Stimulated activated CD8-positive, alpha-beta memory T cell treated with anti-CD3 and anti-CD28 coated beads, Interleukin-7, amount 100 ng/mL, for 1 hour (primary cell): Measurements from ENCODE around the gene TYW1.
"Not testable (repeated sequence)": the region's sequence is repeated elsewhere in the genome, so short reads cannot be mapped to it uniquely, and the experiment has no call there.

Experiments
- DNase-seq, 2 donors: peaks; one replicate each; pipeline ENCODE4 v3.0.0-alpha.2; 2020; ENCODE audit warnings: low read depth in 2 of 2

TYW1 gene, protein sequence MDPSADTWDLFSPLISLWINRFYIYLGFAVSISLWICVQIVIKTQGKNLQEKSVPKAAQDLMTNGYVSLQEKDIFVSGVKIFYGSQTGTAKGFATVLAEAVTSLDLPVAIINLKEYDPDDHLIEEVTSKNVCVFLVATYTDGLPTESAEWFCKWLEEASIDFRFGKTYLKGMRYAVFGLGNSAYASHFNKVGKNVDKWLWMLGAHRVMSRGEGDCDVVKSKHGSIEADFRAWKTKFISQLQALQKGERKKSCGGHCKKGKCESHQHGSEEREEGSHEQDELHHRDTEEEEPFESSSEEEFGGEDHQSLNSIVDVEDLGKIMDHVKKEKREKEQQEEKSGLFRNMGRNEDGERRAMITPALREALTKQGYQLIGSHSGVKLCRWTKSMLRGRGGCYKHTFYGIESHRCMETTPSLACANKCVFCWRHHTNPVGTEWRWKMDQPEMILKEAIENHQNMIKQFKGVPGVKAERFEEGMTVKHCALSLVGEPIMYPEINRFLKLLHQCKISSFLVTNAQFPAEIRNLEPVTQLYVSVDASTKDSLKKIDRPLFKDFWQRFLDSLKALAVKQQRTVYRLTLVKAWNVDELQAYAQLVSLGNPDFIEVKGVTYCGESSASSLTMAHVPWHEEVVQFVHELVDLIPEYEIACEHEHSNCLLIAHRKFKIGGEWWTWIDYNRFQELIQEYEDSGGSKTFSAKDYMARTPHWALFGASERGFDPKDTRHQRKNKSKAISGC

GRCh38 chr7:66996444-66997191, at the start of gene TYW1:
Gene TYW1 (plus strand): TSS chr7:66996833. CDS start chr7:66996979, 146 bp downstream.
- peak; percentile 95 to 98 for DNase-seq

- no peak for DNase-seq
These were observed 48.0 kb upstream of the TYW1 start for GRCh38 chr7:66948480-66949109.

DNA sequence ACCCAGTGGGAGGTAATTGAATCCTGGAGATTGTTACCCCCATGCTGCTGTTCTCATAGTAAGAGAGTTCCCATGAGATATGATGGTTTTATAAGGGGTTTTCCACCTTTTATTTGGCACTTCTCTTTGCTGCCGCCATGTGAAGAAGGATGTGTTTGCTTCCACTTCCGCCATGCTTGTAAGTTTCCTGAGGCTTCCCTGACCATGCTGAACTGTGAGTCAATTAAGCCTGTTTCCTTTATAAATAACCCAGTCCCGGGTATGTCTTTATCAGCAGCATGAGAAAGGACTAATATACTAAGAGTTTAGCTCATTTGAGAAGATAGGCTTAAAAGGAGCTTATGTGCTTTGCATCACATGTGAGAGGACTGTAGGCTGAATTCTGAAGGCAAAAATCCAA, 46.3 kb upstream of the TYW1 start:
- DNase-seq: no peak

DNA sequence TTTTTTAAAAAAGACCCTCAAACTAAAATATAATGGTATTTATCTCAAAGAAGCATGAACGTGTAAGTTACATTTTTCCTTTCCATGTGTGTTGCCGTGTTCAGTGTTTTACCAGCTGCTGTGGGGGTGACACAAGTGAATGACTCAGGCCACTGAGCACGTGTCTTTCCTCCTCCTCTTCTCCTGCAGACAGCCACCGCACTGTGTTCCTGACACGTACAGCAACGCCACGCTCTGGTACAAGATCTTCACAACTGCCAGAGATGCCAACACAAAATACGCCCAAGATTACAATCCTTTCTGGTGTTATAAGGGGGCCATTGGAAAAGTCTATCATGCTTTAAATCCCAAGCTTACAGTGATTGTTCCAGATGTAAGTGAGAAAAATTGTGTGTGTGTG, 45.9 kb upstream of the TYW1 start:
- DNase-seq: no peak

DNA sequence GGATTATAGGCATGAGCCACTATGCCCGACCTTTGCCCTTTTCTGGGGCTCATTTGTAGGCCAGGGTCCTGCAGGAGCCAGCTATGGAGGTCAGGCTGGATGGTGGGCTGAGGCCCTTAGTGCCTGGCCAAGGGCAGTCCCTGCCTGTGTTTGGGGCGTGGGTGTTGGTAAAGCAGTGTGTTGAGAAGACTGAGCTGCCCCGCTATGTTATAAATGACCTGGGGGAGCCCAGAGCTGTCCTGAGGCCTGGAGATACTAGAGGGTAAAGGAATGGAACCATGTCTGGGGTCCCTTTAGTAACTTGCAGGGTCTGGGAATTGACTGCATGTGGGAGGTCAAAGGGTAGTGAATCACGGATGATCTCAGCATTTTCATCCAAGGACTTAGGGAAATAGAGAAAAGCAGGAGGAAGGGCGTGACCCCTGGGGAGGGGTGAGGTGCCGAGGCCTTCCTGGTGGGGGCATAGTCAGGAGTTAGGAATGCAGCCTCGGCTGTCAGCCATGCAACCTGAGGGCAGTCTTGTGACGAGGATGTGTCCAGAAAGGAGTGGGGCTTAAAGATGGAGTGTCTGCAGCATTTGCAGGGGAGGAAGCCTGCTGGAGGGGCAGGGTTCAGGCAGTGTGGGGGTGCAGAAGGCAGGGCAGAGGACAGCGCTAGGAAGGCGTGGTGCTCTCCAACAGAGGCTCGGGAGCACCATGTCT, 44.1 kb upstream of the TYW1 start:
- DNase-seq: no peak

DNA sequence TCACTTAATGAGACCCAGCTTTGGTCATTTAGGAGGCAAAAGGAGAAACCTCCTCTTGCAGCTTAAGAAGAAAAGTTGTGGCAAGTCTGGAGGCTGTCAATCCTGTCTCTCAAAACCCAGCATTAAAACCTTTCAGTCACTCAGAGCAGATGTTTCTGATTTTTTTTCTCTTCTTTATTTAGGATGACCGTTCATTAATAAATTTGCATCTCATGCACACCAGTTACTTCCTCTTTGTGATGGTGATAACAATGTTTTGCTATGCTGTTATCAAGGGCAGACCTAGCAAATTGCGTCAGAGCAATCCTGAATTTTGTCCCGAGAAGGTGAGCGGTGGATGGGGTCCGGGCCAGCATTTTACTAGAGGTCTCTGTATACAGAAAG, 43.6 kb upstream of the TYW1 start:
- no peak for DNase-seq

DNA sequence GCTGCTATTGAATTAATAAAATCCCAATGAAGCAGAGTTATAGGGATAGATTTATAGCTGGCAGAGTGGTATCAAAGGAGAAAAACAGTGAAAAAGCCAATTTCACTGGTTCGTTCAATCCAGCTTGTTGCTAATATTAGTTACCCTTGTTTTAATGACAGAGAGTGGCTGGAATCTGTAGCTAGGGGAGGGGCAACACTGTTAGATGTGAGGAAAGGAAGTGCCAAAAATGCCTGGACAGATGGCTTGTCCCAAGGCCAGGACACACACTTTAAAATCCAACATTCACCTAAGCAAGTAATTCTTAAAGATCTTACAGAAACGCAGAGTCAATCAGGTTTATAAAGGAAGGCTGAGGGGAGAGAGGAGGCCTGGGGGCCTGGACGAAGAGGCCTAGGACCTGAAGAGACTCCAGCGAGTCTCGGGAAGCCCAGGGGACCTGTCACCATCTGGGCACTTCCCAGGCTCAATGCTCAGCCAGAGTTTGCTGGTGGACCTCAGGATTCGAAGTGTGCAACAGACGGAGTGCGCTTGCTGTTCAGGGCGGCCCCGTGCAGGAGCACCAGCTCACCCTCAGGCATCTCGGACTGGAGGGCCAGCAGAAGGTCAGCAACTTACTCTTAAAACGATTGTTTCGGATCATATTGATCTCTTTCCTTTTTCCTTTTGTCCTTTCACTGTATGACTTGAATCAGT, 38.9 kb upstream of the TYW1 start:
- no peak for DNase-seq

- DNase-seq: no peak
These were observed 37.9 kb upstream of the TYW1 start for GRCh38 chr7:66958538-66959350.

- no peak for DNase-seq
These were observed 36.4 kb upstream of the TYW1 start for GRCh38 chr7:66960192-66960591.

GRCh38 chr7:66961096-66961495, 35.5 kb upstream of the TYW1 start:
- DNase-seq: no peak

GRCh38 chr7:66964411-66964810, 32.2 kb upstream of the TYW1 start:
- no peak for DNase-seq

- no peak for DNase-seq
These were observed 29.6 kb upstream of the TYW1 start for GRCh38 chr7:66967029-66967428.

DNA sequence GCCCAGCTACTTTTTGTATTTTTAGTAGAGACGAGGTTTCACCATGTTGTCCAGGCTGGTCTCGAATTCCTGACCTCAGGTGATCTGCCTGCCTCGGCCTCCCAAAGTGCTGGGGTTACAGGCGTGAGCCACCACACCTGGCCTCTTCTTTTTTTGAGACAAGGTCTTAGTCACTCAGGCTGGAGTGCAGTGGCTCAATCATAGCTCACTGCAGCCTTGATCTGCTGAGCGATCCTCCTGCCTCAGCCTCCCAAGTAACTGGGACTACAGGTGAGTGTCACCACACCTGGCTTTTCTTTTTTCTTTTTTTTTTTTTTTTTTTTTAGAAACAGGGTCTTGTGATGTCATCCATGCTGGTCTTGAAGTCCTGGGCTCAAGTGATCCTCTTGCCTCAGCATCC, 27.6 kb upstream of the TYW1 start:
- not testable (repeated sequence) for DNase-seq

GRCh38 chr7:66970310-66970709, 26.3 kb upstream of the TYW1 start:
- no peak for DNase-seq

DNA sequence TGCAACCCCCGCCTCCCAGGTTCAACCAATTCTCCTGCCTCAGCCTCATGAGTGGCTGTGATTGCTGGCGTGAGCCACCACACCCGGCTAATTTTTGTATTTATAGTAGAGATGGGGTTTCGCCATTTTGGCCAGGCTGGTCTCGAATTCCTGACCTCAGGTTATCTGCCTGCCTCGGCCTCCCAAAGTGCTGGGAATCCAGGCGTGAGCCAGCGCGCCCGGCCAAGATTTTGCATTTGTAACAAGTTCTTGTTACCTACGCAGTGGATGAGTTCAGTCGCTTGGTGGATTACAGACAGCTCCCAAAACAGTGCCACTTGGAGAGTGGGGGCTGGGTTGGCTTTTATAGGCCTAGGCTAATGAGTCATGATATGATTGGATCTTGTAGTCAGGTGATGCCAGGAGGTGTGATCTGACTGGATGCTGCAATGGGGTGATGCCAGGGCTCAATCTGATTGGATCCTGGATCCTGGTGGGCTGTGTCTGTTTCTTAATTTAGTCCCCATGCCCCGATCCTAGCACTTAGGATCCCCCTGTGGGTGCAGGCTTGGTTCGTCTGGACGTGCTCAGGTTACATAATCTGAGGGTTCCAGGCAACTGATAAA, 21.5 kb upstream of the TYW1 start:
- DNase-seq: no peak

GRCh38 chr7:66978312-66978711, 18.3 kb upstream of the TYW1 start:
- DNase-seq: not testable (repeated sequence)

DNA sequence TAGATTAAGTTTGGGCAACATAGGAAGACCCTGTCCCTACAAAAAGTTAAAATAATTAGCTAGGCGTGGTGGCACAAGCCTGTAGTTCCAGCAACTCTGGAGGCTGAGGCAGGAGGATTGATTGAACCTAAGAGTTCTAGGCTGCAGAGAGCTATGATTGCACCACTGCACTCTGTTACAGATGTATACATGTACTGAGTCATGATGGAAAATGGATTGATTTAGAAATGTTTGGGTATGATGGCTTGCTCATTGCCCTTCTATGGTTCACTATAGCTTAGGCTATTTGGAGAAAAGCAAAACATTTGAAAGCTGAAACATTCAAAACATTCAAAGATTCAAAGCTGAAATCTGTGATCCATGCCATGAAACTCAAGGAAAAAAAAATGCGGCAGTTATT, 17.6 kb upstream of the TYW1 start:
- not testable (repeated sequence) for DNase-seq

DNA sequence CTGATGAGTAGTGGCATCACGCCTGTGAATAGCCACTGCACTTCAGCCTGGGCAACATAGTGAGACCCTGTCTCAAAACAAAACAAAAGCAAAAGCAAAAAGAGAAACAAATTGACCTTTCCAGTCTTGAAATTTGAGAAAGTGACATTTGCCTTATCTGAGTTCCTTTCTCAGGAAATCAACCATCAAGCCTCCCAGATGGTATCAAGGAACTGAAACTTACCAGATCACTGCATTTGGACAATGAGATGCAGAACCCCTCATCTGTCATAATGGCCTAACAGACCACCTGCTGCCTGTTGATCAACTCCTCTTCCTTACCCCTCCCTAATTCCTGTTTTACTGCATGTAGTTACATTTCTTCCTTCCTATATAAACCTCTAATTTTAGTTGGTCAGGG, 16.3 kb upstream of the TYW1 start:
- DNase-seq: not testable (repeated sequence)

DNA sequence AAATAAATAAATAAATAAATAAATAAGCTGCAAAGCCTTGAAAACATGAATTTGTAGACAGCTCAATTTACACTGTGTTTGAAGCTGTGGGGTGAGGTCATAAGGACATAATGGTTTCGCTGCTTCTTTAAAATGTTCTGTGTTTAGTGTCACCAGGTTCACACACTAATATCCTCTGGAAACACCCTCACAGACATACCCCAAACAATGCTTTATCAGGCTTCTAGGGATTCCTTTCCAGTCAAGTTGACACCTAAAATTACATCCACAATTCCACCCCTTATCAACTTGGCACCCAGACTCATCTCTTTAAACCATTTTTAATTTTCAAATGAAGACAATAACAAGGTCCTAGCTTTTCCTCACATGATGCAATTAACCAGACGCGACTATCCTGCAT, 7.1 kb upstream of the TYW1 start:
- not testable (repeated sequence) for DNase-seq
